ENCODE data around the gene SAMD4A. TPM values are rescaled to one million over a fixed set of nuclear protein-coding genes. Genes with fewer than 3 reads are reported as not detected.

SAMD4A gene
- total RNA-seq, 1 experiment from 2014 or later, result 8.7 TPM

DNA sequence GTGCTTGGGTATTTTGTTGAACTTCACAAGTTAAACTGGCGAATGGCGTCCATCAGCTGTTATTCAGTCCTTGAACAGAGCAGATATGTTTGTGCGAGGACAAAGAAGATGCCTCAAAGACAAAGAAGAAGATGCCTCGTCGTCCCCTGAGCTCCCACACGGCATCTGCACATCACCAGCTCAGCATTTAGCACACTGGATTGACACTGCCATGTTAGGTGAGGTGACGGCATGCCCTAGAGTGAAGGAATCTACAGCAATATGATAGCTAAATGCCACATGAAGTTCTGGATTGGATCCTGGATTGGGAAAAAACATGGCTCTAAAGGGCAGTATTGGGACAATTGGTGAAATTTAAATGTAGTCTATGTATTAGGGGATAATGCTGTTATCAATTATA lies 15.4 kb downstream of the SAMD4A start:
- Histone ChIP-seq H3K9me3 (no peaks in the 10 kb centered on the region), H3K4me3 (no peak overlapping the region), H3K36me3 (peaks cover 5% of the 10 kb centered on the region), H3K27me3 (no peaks in the 10 kb centered on the region)
- DNase-seq, result no peak

DNA sequence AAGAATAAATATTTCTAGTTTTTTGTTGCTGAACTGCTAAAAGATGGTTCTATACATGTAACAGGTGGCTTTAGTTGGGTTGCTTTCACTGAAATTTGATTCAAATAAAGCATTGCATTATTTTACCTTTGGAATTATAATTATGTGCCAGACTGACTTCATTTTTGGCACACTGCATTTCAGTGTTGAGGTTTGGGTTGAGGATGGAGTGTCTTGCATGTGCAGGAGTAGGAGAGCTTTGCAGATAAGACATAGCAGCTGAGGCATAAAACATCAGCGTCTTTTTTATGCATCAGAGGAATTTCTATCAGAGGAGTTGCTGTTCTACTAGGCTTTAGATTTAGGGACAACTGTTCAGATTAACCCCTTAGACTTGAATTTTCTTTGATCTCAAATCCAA lies 17.2 kb downstream of the SAMD4A start:
- peaks cover 3% of the 10 kb centered on the region for H3K36me3 ChIP-seq
- no peak overlapping the region for H3K4me3 ChIP-seq
- H3K27me3 ChIP-seq, result no peaks in the 10 kb centered on the region
- H3K9me3 ChIP-seq, result no peaks in the 10 kb centered on the region
- no peak for DNase-seq

DNA sequence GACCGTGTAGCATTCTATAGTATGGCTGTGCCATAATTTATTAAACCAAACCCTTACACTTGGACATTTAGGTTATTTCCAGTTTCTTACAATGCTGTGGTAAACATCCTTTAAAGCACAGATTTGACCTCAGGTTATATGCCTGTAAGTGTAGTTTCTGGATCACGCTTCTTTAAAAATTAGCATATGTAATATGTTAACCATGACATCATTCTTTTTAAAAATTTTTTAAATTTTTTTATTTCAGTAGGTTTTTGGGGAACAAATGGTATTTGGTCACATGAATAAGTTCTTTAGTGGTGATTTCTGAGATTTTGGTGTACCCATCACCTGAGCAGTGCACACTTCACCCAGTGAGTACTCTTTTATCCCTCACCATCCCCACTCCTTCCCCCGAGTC lies 18.3 kb downstream of the SAMD4A start:
- Histone ChIP-seq H3K9me3 (no peaks in the 10 kb centered on the region), H3K4me3 (no peak overlapping the region), H3K27me3 (no peaks in the 10 kb centered on the region), H3K36me3 (no peaks in the 10 kb centered on the region; the same call in 1 of the 2 replicates)
- no peak for DNase-seq

DNA sequence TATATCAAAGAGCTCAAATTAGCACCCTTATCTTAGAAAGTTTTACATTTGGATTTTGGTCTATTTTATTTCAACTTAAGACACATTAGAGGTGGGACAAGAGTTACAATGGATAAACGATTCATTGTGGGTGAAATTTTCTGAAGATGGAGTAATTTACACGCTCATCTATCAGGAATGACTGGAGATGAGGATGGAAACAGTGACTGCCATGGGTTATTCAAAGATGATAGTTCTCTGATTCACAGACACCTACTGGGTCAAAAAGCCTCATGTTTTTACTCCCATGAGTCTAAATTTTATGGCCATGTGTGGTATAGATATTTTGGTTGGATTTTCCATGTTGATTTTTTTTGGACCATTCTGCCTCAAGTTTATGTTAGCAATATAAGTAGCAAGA lies 22.1 kb downstream of the SAMD4A start:
- Histone ChIP-seq H3K36me3 (no peaks in the 10 kb centered on the region; the same call in 1 of the 2 replicates), H3K4me3 (no peak overlapping the region), H3K27me3 (no peaks in the 10 kb centered on the region), H3K9me3 (no peaks in the 10 kb centered on the region)
- no peak for DNase-seq

DNA sequence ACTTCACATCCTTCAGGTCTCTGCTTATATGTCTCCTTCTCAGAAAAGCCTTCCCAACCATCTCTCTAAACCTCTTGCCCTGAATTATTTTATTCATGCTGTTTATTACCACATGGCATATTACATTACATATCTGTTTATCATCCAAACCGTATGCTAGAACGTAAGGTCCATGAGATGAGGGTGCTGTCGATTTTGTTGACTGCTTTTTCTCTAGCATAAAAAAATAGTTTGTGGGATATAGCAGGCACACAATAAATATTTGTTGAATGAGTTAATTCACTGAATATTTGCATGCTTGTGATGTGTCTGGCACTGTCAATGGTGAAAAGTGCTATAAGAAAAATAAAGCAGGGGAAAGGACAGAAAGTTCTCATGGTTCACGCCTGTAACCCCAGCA lies 22.9 kb downstream of the SAMD4A start:
- Histone ChIP-seq H3K36me3 (no peaks in the 10 kb centered on the region; the same call in 1 of the 2 replicates), H3K4me3 (no peak overlapping the region), H3K27me3 (no peaks in the 10 kb centered on the region), H3K9me3 (no peaks in the 10 kb centered on the region)
- DNase-seq, result no peak

DNA sequence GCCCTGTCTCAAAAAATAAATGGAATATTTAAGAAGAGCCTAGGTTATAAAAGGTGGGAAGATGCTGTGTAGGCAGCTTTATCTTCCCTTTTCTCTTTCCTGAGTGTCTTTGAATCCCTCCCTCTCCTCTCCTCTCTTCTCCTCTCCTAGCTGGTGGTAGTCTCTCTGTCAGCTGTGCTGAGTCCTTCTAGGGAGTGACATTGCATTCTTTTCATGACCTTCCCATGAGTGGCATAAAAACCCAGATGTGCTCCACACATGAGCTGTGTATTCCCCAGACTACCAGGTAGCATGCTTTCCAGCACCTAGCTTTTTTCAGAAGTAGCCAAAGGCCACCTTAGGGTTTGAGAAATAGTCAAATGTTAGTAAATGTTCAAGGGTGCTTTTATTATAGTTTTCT lies 23.6 kb downstream of the SAMD4A start:
- Histone ChIP-seq H3K4me3 (no peak overlapping the region), H3K27me3 (no peaks in the 10 kb centered on the region), H3K9me3 (no peaks in the 10 kb centered on the region), H3K36me3 (no peaks in the 10 kb centered on the region; the same call in 1 of the 2 replicates)
- no peak for DNase-seq

DNA sequence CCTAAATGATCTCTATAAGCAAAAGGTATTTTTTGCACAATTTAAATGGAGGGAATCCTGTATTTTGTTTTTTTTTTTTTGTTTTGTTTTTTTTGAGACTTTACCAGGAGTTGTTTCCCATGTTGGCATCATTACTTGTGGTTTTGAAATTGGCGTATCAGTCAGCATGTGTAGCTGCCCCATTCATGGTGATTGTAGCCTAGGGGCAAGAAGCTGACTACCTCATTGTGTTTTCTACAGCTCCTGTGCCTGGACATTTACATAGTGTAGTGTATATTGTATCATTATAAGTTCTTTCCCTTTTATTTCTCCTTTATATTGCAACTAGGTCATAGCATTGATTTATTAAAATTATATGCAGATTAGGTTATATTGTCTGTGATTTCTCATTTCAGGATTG lies 24.5 kb downstream of the SAMD4A start:
- DNase-seq, result peak; percentile 42

DNA sequence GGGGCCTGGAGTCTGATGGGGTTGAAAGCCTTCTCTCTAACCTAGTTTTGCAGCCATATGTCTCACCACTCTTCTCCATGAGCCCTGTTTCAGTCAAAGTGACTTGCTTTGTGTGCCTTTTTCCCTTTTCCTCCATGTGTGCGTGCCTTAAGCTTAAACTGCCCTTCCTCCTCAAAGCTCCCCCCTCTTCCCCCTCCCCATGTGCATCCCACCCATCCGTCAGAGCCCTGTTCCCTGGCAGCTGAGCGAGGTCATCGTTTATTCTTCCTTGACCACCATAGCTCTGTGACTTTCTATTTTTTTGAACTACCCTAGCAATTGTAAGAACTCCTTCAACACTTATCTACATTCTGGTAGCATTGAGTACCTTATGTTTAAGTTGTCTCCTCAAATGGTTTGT lies 24.9 kb downstream of the SAMD4A start:
- Histone ChIP-seq H3K4me3 (no peak overlapping the region), H3K36me3 (no peaks in the 10 kb centered on the region; the same call in 1 of the 2 replicates), H3K27me3 (no peaks in the 10 kb centered on the region), H3K9me3 (no peaks in the 10 kb centered on the region)
- DNase-seq, result no peak

More for the DNA sequence above, 24.5 kb downstream of the SAMD4A start:
- Histone ChIP-seq H3K4me3 (no peak overlapping the region), H3K9me3 (no peaks in the 10 kb centered on the region), H3K36me3 (no peaks in the 10 kb centered on the region; the same call in 1 of the 2 replicates), H3K27me3 (no peaks in the 10 kb centered on the region)

DNA sequence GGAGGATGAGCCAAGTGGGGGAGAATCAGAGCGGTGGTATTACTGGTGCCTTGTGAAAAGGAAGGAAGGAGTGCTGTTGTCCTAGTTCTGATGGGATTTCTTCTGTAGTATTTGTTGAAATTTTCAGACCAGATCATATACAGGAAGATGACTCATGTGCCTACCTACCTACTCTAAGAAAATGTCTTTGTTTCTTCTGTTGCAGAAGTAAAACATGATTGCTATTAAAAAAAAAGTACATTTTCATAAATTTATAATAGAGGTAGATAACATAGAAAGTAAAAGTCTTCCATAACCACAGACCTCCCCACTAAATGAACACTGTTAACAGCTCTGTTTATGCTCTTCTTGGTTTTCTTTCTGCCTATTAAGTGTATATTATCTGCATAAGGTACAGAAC lies 26.9 kb downstream of the SAMD4A start:
- Histone ChIP-seq H3K36me3 (no peaks in the 10 kb centered on the region), H3K9me3 (no peaks in the 10 kb centered on the region), H3K27me3 (no peaks in the 10 kb centered on the region), H3K4me3 (no peak overlapping the region)
- DNase-seq, result no peak

DNA sequence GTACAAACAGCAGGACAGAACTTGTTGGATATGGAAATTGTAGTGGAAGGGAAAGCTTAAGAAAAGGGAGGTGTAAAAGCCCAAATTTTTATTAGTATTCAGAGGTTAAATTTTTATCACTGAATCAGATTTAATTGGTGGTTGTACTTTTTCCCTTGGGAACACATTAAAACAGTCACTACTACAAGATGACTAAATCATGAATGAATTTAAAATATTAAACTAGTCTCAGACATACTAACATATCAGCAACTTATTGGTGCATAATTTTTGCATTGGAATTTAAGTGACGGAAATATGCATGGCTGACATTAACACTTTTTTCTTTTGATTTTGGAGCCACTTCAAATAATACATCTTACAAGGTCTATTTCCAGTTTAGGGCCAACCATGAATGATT lies 27.6 kb downstream of the SAMD4A start:
- DNase-seq, result no peak
- H3K36me3 ChIP-seq, result no peaks in the 10 kb centered on the region
- no peak overlapping the region for H3K4me3 ChIP-seq
- H3K9me3 ChIP-seq, result no peaks in the 10 kb centered on the region
- H3K27me3 ChIP-seq, result no peaks in the 10 kb centered on the region

DNA sequence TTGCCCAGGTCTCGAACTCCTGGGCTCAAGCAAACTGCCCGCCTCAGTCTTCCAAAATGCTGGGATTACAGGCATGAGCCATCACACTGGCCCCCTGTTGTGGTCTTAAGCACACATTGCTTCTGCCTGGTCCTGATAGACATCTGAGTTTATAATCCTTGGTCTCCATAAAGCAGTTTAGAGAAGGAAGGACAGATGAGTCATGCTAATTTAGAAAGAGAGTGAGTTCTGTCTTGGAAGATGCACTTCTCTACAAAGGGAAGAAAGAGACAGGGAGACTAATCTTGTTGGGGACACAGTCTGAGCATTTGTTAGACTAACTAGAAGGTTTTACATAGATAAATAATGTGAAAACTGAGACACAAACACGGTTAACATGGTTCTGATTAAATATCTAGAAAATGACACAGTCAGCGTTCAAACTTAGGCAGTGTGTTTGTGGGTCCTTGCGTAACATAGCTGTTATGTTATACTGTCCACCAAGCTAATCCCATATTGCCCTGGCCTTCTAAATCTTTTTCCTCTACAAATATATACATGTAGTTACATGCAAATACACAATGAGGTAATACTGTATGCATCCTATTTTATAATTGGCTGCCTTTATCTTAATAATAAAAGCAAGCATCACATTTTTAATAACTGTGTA lies 31.0 kb downstream of the SAMD4A start:
- H3K4me3 ChIP-seq, result no peak overlapping the region

DNA sequence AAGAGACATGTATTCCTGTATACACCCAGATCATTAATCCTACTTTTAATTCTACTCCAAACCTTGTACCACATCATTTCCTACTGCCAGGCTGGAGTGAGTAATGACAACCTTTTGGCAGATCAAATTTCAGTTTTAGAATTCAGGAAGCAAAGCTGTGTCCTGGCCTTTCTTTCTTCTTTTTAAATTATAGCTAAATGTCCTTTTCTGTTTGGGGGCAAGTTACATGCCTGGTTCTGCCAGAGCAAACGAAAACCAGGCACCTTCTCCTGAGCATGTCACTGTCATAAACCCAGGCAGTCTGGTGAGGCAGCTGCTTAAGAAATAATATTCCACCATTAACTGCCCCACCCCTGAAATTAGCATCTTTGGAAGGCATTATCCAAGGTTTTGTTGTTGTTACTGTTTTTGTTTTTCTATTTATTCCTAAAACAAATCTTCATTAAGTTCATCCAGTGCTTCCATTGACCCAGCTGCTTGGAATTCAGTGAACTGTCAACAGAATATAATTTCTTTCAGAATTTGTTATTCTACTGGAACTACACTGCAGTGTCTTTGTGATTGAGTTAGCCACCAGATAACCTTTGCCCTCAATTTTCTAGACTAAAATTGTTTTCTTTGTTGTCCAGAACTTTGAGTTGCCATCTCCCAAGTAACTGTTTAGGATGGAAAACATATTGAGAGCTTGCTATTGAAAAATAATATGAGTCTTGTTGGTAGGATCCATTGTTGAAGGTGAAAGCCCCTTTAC lies 33.2 kb downstream of the SAMD4A start:
- Histone ChIP-seq H3K4me3 (no peak overlapping the region), H3K36me3 (no peaks in the 10 kb centered on the region), H3K27me3 (no peaks in the 10 kb centered on the region), H3K9me3 (no peaks in the 10 kb centered on the region)
- no peak for DNase-seq

More for the DNA sequence above, 31.0 kb downstream of the SAMD4A start:
- Histone ChIP-seq H3K27me3 (no peaks in the 10 kb centered on the region), H3K9me3 (no peaks in the 10 kb centered on the region), H3K36me3 (no peaks in the 10 kb centered on the region)
- DNase-seq, result peak; percentile 44

DNA sequence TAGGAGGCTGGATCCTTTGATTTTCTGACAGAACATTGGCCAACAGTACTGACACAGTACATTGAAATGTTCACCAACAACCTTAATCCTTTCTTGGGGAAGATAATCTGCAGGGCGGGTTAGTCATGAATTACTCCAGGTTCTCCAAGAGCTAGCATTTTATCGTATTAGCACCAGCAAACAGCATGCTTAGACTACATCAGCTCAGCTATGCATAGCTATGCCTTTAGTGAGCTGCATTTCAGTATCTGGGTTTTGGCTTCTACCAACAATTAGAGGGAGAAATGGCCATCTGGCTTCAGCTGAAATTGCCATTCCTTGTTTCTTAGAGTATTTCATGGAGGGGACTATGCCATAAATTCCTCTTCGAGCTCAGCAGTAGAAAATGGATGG lies 33.8 kb downstream of the SAMD4A start:
- Histone ChIP-seq H3K27me3 (no peaks in the 10 kb centered on the region), H3K9me3 (no peaks in the 10 kb centered on the region), H3K4me3 (no peak overlapping the region), H3K36me3 (no peaks in the 10 kb centered on the region)
- DNase-seq, result peak; percentile 20

DNA sequence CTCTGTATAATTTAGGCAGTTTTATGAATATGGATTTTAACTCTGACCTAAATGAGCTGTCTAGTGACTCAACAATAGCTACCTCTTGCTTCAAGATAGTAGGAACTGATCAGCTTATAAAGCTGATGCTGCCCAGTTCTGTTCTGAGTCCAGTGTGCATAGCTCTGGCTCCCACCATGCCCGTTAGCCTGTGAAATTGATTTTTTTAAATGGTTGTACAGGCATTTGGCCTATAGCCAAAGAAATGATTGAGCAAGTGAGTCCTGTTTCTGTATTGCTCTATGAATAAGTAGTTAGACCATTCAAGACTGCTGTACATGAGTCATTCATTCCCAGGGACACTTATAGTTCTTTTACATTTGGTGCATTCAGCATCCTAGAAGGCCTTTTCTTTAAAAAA lies 36.4 kb downstream of the SAMD4A start:
- Histone ChIP-seq H3K4me3 (no peak overlapping the region), H3K27me3 (no peaks in the 10 kb centered on the region), H3K9me3 (no peaks in the 10 kb centered on the region), H3K36me3 (no peaks in the 10 kb centered on the region)
- DNase-seq, result no peak

DNA sequence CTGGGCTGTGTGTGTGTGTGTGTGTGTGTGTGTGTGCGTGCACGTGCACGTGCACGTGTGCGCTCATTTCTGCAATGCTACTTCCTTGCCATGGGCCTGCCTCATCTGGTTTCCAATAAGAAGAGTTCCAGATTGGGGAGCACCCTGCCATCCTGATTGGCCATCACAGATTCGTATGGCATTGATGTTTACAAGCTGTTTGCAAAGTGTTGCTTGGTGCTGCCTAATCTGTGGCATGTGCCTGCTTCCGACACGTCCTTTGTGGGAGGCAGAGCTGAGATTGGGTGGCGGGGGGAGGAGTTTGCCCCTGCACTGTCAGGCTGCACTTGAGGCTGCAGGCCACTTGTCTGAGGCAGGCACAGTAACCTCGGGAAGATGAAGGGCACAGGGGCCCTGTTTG lies 39.2 kb downstream of the SAMD4A start:
- H3K4me3 ChIP-seq, result no peak overlapping the region
- no peaks in the 10 kb centered on the region for H3K9me3 ChIP-seq
- no peaks in the 10 kb centered on the region for H3K27me3 ChIP-seq
- H3K36me3 ChIP-seq, result no peaks in the 10 kb centered on the region
- peak; percentile 13 for DNase-seq

DNA sequence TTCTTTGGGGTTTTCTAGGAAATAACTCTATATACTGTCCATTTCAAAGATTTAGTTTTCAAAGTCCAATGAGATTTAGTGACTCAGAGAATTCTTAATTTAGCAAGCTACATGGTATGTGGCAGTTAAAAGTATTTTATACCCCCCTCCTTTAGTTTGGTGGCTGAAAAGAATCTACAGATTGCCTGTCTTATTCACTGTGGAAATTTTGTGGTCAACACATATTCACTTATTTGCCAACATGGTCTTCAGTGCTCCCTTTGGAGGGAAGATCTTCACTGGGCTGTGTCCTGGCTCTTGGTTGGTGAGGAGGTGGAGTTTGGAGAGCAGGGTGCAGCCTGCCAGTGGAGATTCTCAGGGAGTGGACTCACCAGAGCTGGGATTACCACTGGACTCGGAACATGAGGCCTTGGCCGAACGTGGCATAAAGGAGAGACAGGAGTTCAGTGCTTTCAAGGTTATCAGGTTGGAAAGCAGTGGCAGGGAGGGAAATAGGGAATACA lies 39.8 kb downstream of the SAMD4A start:
- peak; percentile 69 for DNase-seq

DNA sequence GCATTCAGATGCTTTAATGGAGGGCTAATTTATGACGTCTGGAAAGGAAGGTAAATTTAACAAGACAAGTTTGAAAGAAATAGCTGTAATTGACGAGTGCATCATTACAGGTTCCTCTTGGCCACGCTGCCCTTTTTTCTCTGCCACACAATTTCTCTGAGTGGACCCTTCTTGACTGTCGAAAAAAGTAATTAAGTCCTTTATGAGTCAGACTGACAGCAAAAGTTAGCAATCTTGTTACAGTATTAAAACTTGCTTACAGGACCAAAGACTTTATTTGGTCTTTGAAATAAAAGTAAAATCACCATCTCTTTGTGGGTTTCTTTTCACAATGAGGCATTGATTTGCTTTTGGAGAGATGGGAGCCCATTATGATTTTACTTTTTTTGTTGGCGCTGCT lies 42.6 kb downstream of the SAMD4A start:
- no peak overlapping the region for H3K4me3 ChIP-seq
- no peaks in the 10 kb centered on the region for H3K36me3 ChIP-seq
- no peak for DNase-seq
- H3K9me3 ChIP-seq, result no peaks in the 10 kb centered on the region
- H3K27me3 ChIP-seq, result no peaks in the 10 kb centered on the region

More for the DNA sequence above, 39.8 kb downstream of the SAMD4A start:
- H3K36me3 ChIP-seq, result no peaks in the 10 kb centered on the region
- no peaks in the 10 kb centered on the region for H3K27me3 ChIP-seq
- no peaks in the 10 kb centered on the region for H3K9me3 ChIP-seq
- no peak overlapping the region for H3K4me3 ChIP-seq

All from MG63 (cell line).